Panc1 (cell line): ENCODE results near the gene SLC5A11. TPM values are rescaled to one million over a fixed set of nuclear protein-coding genes. Genes with fewer than 3 reads are reported as not detected.

Source experiments
- ATAC-seq: fragments of 200-7000 bp; cut with Tn5 transposase; 2 replicates; pipeline ENCODE4 v1.9.1; 2020; ENCODE audit warnings: mild to moderate bottlenecking, moderate library complexity
- BruUV-seq: library from RNA; stranded (reverse); fragments of 400-500 nt; replicated peaks from 2 replicates; lab custom pipeline; 2021; lab: Mats Ljungman, UMichigan
- CTCF ChIA-PET: fragments of 300-600 bp; sonication (Branson Sonifier 250); formaldehyde crosslinking; loops from one replicate; lab custom pipeline; 2022; ENCODE audit warnings: antibody characterized with exemption; lab: Charles Lee
- POLR2A ChIA-PET: fragments of 300-600 bp; sonication (Branson Sonifier 250); formaldehyde crosslinking; loops from one replicate; lab custom pipeline; 2022; ENCODE audit warnings: antibody characterized with exemption; lab: Charles Lee
- DNase-seq: peaks from one replicate; pipeline ENCODE4 v3.0.0-alpha.2; 2010; ENCODE audit warnings: low read depth, low spot score
- H3K27ac ChIP-seq: 2 replicates; pipeline ENCODE4 v1.5.1; 2011; ENCODE audit warnings: mild to moderate bottlenecking, low read length, inconsistent platforms
- H3K27me3 ChIP-seq: fragments of 200-500 bp; sonication (Bioruptor generic); 2 replicates; pipeline ENCODE4 v1.6.0; 2014; ENCODE audit warnings: low read length, inconsistent platforms; ENCODE audit not compliant: control insufficient read depth, insufficient read depth
- H3K36me3 ChIP-seq: fragments of 200-500 bp; sonication (Bioruptor generic); 2 replicates; pipeline ENCODE4 v1.5.1; 2014; ENCODE audit warnings: inconsistent platforms, mild to moderate bottlenecking, low read length, moderate library complexity; ENCODE audit not compliant: control insufficient read depth, insufficient read depth
- H3K4me1 ChIP-seq: 2 replicates; pipeline ENCODE4 v1.5.1; 2011; ENCODE audit warnings: inconsistent platforms, mild to moderate bottlenecking, low read length, moderate library complexity; ENCODE audit not compliant: control insufficient read depth, insufficient read depth
- H3K4me3 ChIP-seq, 2 experiments: 2 replicates each; pipeline ENCODE4 v1.5.1; 2011 to 2012; ENCODE audit warnings: low read depth in 2 of 2, low read length in 2 of 2, mild to moderate bottlenecking in 2 of 2, inconsistent platforms in 1 of 2, moderate library complexity in 1 of 2
- H3K9me3 ChIP-seq: fragments of 200-500 bp; sonication (Bioruptor generic); 2 replicates; pipeline ENCODE4 v1.5.1; 2014; ENCODE audit warnings: low read depth, mild to moderate bottlenecking, inconsistent platforms, low read length, moderate library complexity; ENCODE audit not compliant: control insufficient read depth, insufficient read depth
- POLR2AphosphoS5 ChIP-seq: IDR thresholded peaks from 2 replicates; pipeline ENCODE4 v1.6.1; 2012; ENCODE audit warnings: mild to moderate bottlenecking, low read depth, low read length, moderate library complexity
- SIN3A ChIP-seq: IDR thresholded peaks from 2 replicates; pipeline ENCODE4 v1.6.1; 2012; ENCODE audit warnings: low read depth, mild to moderate bottlenecking, low read length, moderate library complexity, borderline replicate concordance; ENCODE audit not compliant: insufficient read depth
- TCF7L2 ChIP-seq: IDR thresholded peaks from 2 replicates; pipeline ENCODE4 v1.6.1; 2011; ENCODE audit warnings: mild to moderate bottlenecking, low read depth, low read length, inconsistent platforms
- in situ Hi-C: cut with HindIII; loops from 2 replicates; pipeline ENCODE4 v1.10.0; 2016; ENCODE audit warnings: low sequenced_read_pairs, low pct_unique_long_range_greater_than_20kb
- intact Hi-C: fragments of 100-400 bp; cut with micrococcal nuclease; formaldehyde crosslinking; loops from one replicate; pipeline ENCODE4 v1.10.0; 2022; ENCODE audit not compliant: unreplicated experiment
- total RNA-seq: library from RNA; stranded (reverse); gene quantifications from one replicate; pipeline ENCODE4 v1.2.1, GENCODE V29; 2021; ENCODE audit not compliant: unreplicated experiment
- TF ChIP-seq, protein P1 (sequence below): fragments of 450-650 bp; IDR thresholded peaks from 2 replicates; pipeline ENCODE4 v1.5.1; 2017; ENCODE audit warnings: mild to moderate bottlenecking
- TF ChIP-seq, protein P2 (sequence below), 2 experiments: IDR thresholded peaks; 2 replicates each; pipeline ENCODE4 v1.6.1; 2011 to 2012; ENCODE audit warnings: low read depth in 2 of 2, control low read depth in 1 of 2, low read length in 1 of 2, mild to moderate bottlenecking in 1 of 2, moderate library complexity in 1 of 2; ENCODE audit not compliant: insufficient read depth in 1 of 2

SLC5A11 gene
- total RNA-seq, 1 experiment from 2014 or later = 0.13 TPM

DNA sequence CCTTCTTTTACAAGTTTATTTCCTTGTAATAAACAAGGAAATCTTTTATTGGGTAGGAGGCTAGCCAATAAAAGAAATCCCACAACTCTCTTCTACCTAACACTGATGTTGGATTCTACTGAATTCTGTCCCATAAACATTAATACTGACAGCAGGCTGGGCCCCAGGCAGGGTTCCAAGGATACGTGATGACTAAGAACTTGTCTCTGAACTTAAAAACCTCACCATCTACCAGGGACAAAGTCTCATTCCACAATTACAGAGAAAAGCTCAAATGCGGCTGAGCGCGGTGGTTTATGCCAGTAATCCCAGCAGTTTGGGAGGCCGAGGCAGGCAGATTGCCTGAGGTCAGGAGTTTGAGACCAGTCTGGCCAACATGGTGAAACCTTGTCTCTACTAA is 104.5 kb downstream of the SLC5A11 start:
- in situ Hi-C loops = no loop called here
- no peak overlapping the region for H3K4me3 ChIP-seq
- POLR2A ChIA-PET = interaction anchor here (0.6 kb wide), 1 partner anchor 201 kb away, joined by 3 read pairs; no protein-coding TSS in a partner anchor
- BruUV-seq = no TSS peak
- intact Hi-C loops = no loop called here
- no peaks in the 10 kb centered on the region for H3K27me3 ChIP-seq
- no peaks in the 10 kb centered on the region for H3K9me3 ChIP-seq
- no peak overlapping the region for H3K27ac ChIP-seq
- peaks cover 42% of the 10 kb centered on the region for H3K36me3 ChIP-seq
- CTCF ChIA-PET = no interaction called here
- TF ChIP-seq TCF7L2 (no peak), POLR2AphosphoS5 (no peak), SIN3A (no peak)
- TF ChIP-seq, protein P1, sequence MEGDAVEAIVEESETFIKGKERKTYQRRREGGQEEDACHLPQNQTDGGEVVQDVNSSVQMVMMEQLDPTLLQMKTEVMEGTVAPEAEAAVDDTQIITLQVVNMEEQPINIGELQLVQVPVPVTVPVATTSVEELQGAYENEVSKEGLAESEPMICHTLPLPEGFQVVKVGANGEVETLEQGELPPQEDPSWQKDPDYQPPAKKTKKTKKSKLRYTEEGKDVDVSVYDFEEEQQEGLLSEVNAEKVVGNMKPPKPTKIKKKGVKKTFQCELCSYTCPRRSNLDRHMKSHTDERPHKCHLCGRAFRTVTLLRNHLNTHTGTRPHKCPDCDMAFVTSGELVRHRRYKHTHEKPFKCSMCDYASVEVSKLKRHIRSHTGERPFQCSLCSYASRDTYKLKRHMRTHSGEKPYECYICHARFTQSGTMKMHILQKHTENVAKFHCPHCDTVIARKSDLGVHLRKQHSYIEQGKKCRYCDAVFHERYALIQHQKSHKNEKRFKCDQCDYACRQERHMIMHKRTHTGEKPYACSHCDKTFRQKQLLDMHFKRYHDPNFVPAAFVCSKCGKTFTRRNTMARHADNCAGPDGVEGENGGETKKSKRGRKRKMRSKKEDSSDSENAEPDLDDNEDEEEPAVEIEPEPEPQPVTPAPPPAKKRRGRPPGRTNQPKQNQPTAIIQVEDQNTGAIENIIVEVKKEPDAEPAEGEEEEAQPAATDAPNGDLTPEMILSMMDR = no peak
- TF ChIP-seq, protein P2, sequence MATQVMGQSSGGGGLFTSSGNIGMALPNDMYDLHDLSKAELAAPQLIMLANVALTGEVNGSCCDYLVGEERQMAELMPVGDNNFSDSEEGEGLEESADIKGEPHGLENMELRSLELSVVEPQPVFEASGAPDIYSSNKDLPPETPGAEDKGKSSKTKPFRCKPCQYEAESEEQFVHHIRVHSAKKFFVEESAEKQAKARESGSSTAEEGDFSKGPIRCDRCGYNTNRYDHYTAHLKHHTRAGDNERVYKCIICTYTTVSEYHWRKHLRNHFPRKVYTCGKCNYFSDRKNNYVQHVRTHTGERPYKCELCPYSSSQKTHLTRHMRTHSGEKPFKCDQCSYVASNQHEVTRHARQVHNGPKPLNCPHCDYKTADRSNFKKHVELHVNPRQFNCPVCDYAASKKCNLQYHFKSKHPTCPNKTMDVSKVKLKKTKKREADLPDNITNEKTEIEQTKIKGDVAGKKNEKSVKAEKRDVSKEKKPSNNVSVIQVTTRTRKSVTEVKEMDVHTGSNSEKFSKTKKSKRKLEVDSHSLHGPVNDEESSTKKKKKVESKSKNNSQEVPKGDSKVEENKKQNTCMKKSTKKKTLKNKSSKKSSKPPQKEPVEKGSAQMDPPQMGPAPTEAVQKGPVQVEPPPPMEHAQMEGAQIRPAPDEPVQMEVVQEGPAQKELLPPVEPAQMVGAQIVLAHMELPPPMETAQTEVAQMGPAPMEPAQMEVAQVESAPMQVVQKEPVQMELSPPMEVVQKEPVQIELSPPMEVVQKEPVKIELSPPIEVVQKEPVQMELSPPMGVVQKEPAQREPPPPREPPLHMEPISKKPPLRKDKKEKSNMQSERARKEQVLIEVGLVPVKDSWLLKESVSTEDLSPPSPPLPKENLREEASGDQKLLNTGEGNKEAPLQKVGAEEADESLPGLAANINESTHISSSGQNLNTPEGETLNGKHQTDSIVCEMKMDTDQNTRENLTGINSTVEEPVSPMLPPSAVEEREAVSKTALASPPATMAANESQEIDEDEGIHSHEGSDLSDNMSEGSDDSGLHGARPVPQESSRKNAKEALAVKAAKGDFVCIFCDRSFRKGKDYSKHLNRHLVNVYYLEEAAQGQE (IDR thresholded peaks at IDR 0.05; ENCODE audit: insufficient read depth in 1 of 2, low read depth in 2 of 2, low read length in 1 of 2) = no peak
- DNase-seq = no peak
- no peaks in the 10 kb centered on the region for H3K4me1 ChIP-seq
- ATAC-seq = no peak

DNA sequence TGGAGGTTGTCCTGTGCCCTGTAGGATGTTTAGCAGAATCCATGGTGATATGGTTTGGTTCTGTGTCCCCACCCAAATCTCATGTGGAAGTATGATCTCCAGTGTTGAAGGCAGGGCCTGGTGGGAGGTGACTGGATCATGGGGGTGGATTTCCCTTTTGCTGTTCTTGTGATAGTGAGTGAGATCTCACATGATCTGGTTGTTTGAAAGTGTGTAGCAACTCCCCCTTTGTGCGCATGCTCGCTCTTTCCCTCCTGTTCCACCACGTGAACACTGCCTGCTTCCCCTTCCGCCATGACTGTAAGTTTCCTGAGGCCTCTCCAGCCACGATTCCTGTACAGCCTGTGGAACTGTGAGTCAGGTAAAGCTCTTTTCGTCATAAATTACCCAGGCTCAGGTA is 107.5 kb downstream of the SLC5A11 start:
- Histone ChIP-seq H3K36me3 (peaks cover 25% of the 10 kb centered on the region), H3K4me3 (no peak overlapping the region), H3K27ac (no peak overlapping the region; the same call in 1 of the 2 replicates), H3K4me1 (no peaks in the 10 kb centered on the region), H3K27me3 (no peaks in the 10 kb centered on the region), H3K9me3 (no peaks in the 10 kb centered on the region)
- CTCF ChIA-PET = no interaction called here
- intact Hi-C loops (no loop called here), in situ Hi-C loops (no loop called here)
- ATAC-seq = no peak
- no peak for DNase-seq
- BruUV-seq = no TSS peak
- POLR2A ChIA-PET = no interaction called here
- TF ChIP-seq TCF7L2 (no peak), SIN3A (no peak), POLR2AphosphoS5 (no peak)
- TF ChIP-seq, protein P2 (IDR thresholded peaks at IDR 0.05; ENCODE audit: insufficient read depth in 1 of 2, low read depth in 2 of 2, low read length in 1 of 2) = no peak
- TF ChIP-seq, protein P1 = no peak
